Neural cell (in vitro differentiated cells): ENCODE data around the gene MTPN. TPM values are rescaled to one million over a fixed set of nuclear protein-coding genes. Genes with fewer than 3 reads are reported as not detected.

Experiments
- H2AFZ ChIP-seq: fragments of 200-600, 300-800 bp; sonication (generic), shearing (Covaris generic); 2 replicates; pipeline ENCODE4 v1.6.0; 2014; ENCODE audit warnings: low read depth, mild to moderate bottlenecking, antibody characterized with exemption, low read length, moderate library complexity
- H3F3A ChIP-seq: fragments of 200-600 bp; shearing (Covaris generic); 2 replicates; pipeline ENCODE4 v1.6.1; 2016; ENCODE audit warnings: mild to moderate bottlenecking, moderate library complexity, mixed read lengths, antibody characterized with exemption, low read length; ENCODE audit not compliant: insufficient read depth, poor library complexity, severe bottlenecking
- H3K27ac ChIP-seq: fragments of 200-600, 300-800 bp; sonication (generic), shearing (Covaris generic); 2 replicates; pipeline ENCODE4 v1.5.1; 2014; ENCODE audit warnings: mild to moderate bottlenecking, low read length, moderate library complexity
- H3K27me3 ChIP-seq: fragments of 300-800, 200-600 bp; sonication (generic), shearing (Covaris generic); 2 replicates; pipeline ENCODE4 v1.6.0; 2014; ENCODE audit warnings: mild to moderate bottlenecking, low read depth, low read length, moderate library complexity; ENCODE audit not compliant: insufficient read depth
- H3K36me3 ChIP-seq: fragments of 300-800, 200-600 bp; sonication (generic), shearing (Covaris generic); 2 replicates; pipeline ENCODE4 v1.5.1; 2014; ENCODE audit warnings: mild to moderate bottlenecking, antibody characterized with exemption, low read length, moderate library complexity; ENCODE audit not compliant: insufficient read depth
- H3K4me2 ChIP-seq: fragments of 300-800, 200-600 bp; sonication (generic), shearing (Covaris generic); 2 replicates; pipeline ENCODE4 v1.6.0; 2014; ENCODE audit warnings: mild to moderate bottlenecking, low read length
- H3K4me3 ChIP-seq: fragments of 300-800, 200-600 bp; sonication (generic), shearing (Covaris generic); 2 replicates; pipeline ENCODE4 v1.5.1; 2014; ENCODE audit warnings: mild to moderate bottlenecking, low read length, moderate library complexity
- H3K79me2 ChIP-seq: fragments of 200-600 bp; shearing (Covaris generic); replicated peaks from 2 replicates; pipeline ENCODE4 v1.6.0; 2014; ENCODE audit warnings: mild to moderate bottlenecking, low read length, moderate library complexity; ENCODE audit not compliant: insufficient read depth
- H3K9ac ChIP-seq: fragments of 300-800, 200-600 bp; sonication (generic), shearing (Covaris generic); 2 replicates; pipeline ENCODE4 v1.6.1; 2016; ENCODE audit warnings: mild to moderate bottlenecking, low read length, mixed read lengths
- H3K9me2 ChIP-seq: fragments of 200-600 bp; shearing (Covaris generic); 2 replicates; pipeline ENCODE4 v1.6.1; 2016; ENCODE audit warnings: mild to moderate bottlenecking, low read length, mixed read lengths; ENCODE audit not compliant: insufficient read depth
- H3K9me3 ChIP-seq: fragments of 200-600, 300-800 bp; sonication (generic), shearing (Covaris generic); 2 replicates; pipeline ENCODE4 v1.6.1; 2016; ENCODE audit warnings: mild to moderate bottlenecking, mixed run types, low read length, moderate library complexity, mixed read lengths
- H4K20me1 ChIP-seq: fragments of 200-600 bp; shearing (Covaris generic); 2 replicates; pipeline ENCODE4 v1.6.1; 2016; ENCODE audit warnings: mild to moderate bottlenecking, mixed run types; ENCODE audit not compliant: insufficient read depth
- EP300 ChIP-seq: fragments of 450-650 bp; conservative IDR thresholded peaks from 2 replicates; pipeline ENCODE4 v1.6.1; 2014; ENCODE audit warnings: antibody characterized with exemption, mild to moderate bottlenecking, moderate library complexity; ENCODE audit not compliant: poor library complexity, severe bottlenecking
- EZH2 ChIP-seq: fragments of 200-600, 300-800 bp; shearing (Covaris generic), sonication (generic); IDR thresholded peaks from 2 replicates; pipeline ENCODE4 v1.6.1; 2014; ENCODE audit warnings: antibody characterized with exemption, low read length, borderline replicate concordance, mild to moderate bottlenecking; ENCODE audit not compliant: insufficient read depth, poor library complexity, severe bottlenecking
- MXI1 ChIP-seq: fragments of 450-650 bp; conservative IDR thresholded peaks from 2 replicates; pipeline ENCODE4 v1.6.1; 2014; ENCODE audit warnings: antibody characterized with exemption, mild to moderate bottlenecking; ENCODE audit not compliant: poor library complexity, severe bottlenecking
- POLR2AphosphoS5 ChIP-seq: IDR thresholded peaks from 2 replicates; pipeline ENCODE4 v1.6.1; 2012
- RAD21 ChIP-seq: fragments of 450-650 bp; conservative IDR thresholded peaks from 2 replicates; pipeline ENCODE4 v1.6.1; 2014; ENCODE audit warnings: antibody characterized with exemption, mild to moderate bottlenecking, moderate library complexity
- SMC3 ChIP-seq: fragments of 450-650 bp; conservative IDR thresholded peaks from 2 replicates; pipeline ENCODE4 v1.6.1; 2014; ENCODE audit warnings: antibody characterized with exemption, mild to moderate bottlenecking, moderate library complexity; ENCODE audit not compliant: poor library complexity
- TAF1 ChIP-seq: IDR thresholded peaks from 2 replicates; pipeline ENCODE4 v1.6.1; 2012; ENCODE audit warnings: low read depth
- polyA plus RNA-seq: library from polyadenylated mRNA; depleted of rRNA; stranded (reverse); fragments of >200 nt; gene quantifications from 2 replicates; pipeline ENCODE4 v1.2.3, GENCODE V29; 2014
- TF ChIP-seq, protein P1 (sequence below): IDR thresholded peaks from 2 replicates; pipeline ENCODE4 v1.6.1; 2012; ENCODE audit warnings: borderline replicate concordance
- TF ChIP-seq, protein P2 (sequence below): fragments of 450-650 bp; IDR thresholded peaks from 2 replicates; pipeline ENCODE4 v1.5.1; 2014; ENCODE audit warnings: antibody characterized with exemption, mild to moderate bottlenecking, moderate library complexity; ENCODE audit not compliant: poor library complexity, severe bottlenecking

MTPN gene
- polyA plus RNA-seq, 1 donor from 2014 or later, result 133 TPM

DNA sequence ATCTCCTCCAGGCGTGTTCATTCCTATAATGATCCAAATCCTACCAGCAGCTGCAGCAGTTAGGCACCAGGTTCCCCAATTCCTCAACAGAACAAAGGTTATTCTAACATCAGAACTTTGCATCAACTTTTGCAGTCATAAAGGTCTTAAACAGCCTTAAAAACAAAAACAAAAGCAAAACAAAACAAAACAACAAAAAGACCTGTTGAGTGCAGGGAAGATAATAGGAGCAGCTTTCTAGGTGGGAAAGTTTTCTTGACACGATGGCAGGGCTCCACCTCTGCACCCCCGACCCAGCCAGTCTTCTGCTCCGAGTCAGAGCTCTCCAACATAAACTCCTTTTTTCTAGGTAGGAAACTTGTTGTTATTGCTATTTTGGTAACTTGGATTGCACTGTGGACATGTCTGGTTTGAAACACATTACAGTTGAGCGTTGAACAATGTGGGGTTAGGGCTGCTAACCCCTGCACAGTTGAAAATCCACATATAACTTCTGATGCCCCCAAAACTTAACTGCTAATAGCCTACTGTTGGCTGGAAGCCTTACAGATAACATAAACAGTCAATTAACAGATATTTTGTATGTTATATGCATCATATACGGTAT lies 77.6 kb downstream of the MTPN start:
- Histone ChIP-seq H3K27me3 (no peaks in the 10 kb centered on the region), H3K4me2 (no peak overlapping the region), H2AFZ (no peak overlapping the region), H3K36me3 (no peaks in the 10 kb centered on the region), H3K4me3 (no peak overlapping the region), H3K79me2 (no peaks in the 10 kb centered on the region), H3K27ac (no peak overlapping the region), H4K20me1 (no peaks in the 10 kb centered on the region), H3F3A (no peaks in the 10 kb centered on the region), H3K9ac (no peak overlapping the region), H3K9me3 (no peaks in the 10 kb centered on the region), H3K9me2 (no peaks in the 10 kb centered on the region)
- TF ChIP-seq, protein P1, sequence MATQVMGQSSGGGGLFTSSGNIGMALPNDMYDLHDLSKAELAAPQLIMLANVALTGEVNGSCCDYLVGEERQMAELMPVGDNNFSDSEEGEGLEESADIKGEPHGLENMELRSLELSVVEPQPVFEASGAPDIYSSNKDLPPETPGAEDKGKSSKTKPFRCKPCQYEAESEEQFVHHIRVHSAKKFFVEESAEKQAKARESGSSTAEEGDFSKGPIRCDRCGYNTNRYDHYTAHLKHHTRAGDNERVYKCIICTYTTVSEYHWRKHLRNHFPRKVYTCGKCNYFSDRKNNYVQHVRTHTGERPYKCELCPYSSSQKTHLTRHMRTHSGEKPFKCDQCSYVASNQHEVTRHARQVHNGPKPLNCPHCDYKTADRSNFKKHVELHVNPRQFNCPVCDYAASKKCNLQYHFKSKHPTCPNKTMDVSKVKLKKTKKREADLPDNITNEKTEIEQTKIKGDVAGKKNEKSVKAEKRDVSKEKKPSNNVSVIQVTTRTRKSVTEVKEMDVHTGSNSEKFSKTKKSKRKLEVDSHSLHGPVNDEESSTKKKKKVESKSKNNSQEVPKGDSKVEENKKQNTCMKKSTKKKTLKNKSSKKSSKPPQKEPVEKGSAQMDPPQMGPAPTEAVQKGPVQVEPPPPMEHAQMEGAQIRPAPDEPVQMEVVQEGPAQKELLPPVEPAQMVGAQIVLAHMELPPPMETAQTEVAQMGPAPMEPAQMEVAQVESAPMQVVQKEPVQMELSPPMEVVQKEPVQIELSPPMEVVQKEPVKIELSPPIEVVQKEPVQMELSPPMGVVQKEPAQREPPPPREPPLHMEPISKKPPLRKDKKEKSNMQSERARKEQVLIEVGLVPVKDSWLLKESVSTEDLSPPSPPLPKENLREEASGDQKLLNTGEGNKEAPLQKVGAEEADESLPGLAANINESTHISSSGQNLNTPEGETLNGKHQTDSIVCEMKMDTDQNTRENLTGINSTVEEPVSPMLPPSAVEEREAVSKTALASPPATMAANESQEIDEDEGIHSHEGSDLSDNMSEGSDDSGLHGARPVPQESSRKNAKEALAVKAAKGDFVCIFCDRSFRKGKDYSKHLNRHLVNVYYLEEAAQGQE, result no peak
- TF ChIP-seq EZH2 (no peak), RAD21 (no peak), SMC3 (no peak), TAF1 (no peak), EP300 (no peak), MXI1 (no peak), POLR2AphosphoS5 (no peak)
- TF ChIP-seq, protein P2, sequence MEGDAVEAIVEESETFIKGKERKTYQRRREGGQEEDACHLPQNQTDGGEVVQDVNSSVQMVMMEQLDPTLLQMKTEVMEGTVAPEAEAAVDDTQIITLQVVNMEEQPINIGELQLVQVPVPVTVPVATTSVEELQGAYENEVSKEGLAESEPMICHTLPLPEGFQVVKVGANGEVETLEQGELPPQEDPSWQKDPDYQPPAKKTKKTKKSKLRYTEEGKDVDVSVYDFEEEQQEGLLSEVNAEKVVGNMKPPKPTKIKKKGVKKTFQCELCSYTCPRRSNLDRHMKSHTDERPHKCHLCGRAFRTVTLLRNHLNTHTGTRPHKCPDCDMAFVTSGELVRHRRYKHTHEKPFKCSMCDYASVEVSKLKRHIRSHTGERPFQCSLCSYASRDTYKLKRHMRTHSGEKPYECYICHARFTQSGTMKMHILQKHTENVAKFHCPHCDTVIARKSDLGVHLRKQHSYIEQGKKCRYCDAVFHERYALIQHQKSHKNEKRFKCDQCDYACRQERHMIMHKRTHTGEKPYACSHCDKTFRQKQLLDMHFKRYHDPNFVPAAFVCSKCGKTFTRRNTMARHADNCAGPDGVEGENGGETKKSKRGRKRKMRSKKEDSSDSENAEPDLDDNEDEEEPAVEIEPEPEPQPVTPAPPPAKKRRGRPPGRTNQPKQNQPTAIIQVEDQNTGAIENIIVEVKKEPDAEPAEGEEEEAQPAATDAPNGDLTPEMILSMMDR, result no peak

DNA sequence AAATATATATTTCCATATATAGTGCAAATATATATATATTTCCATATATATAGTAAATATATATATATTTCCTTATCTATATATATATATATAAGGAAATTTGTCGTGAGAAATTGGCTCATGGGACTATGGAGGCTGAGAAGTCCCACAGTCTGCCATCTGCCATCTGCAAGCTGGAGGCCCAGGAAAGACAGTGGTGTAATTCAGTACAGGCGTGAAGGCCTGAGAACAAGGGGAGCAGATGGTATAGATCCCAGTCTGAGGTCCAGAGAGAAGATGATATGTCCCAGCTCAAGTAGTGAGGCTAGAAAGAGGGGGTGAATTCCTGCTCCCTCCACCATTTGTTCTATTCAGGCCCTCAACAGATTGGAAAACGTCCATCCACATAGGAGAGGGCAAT lies 78.9 kb downstream of the MTPN start:
- Histone ChIP-seq H2AFZ (no peak overlapping the region), H3K9me2 (no peaks in the 10 kb centered on the region), H3K27ac (no peak overlapping the region), H3K9ac (no peak overlapping the region), H3K36me3 (no peaks in the 10 kb centered on the region), H3K9me3 (no peaks in the 10 kb centered on the region), H3F3A (no peaks in the 10 kb centered on the region), H4K20me1 (no peaks in the 10 kb centered on the region), H3K79me2 (no peaks in the 10 kb centered on the region), H3K27me3 (no peaks in the 10 kb centered on the region), H3K4me2 (no peak overlapping the region), H3K4me3 (no peak overlapping the region)
- TF ChIP-seq, protein P2, result no peak
- TF ChIP-seq TAF1 (no peak), SMC3 (no peak), RAD21 (no peak)
- TF ChIP-seq, protein P1, result no peak
